GM12875 (cell line): ENCODE measurements around the gene LACRT.
A peak's percentile ranks its signal among the peaks of the same experiment; 100 is the strongest.
"Not testable (repeated sequence)": the region's sequence is repeated elsewhere in the genome, so short reads cannot be mapped to it uniquely, and the experiment has no call there.

ENCODE experiments used
- H3K4me3 ChIP-seq: one replicate; pipeline ENCODE4 v1.5.1; 2011; ENCODE audit warnings: low read depth, low read length, control low read depth
- TF ChIP-seq, protein P1 (sequence below): IDR thresholded peaks from 2 replicates; pipeline ENCODE4 v1.5.1; 2011; ENCODE audit warnings: low read depth, mild to moderate bottlenecking, control low read depth, inconsistent platforms, low read length, moderate library complexity, borderline replicate concordance; ENCODE audit not compliant: insufficient read depth

The LACRT gene, protein sequence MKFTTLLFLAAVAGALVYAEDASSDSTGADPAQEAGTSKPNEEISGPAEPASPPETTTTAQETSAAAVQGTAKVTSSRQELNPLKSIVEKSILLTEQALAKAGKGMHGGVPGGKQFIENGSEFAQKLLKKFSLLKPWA

DNA sequence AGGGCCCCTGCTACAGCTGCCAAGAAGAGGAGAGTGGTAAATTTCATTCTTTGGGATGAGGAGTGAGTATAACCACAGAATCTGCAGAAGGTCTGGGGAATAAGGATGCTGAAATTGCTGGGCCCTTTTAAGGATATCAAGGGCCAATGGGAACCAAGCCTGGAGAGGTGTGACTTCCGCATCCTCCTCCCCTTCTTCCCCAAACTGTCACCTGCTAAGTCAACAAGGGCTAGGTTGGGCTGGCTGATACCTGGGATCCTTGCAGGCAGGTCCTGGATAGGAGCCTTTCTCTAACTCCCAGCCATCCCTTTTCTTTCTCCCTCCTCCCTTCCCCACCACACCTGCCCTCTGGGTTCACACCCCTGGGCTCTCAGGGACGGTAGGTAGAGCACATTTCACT lies at the start of gene LACRT:
Gene LACRT, minus strand, starts transcription at position 101 of the 400 bp plus-strand sequence. Its CDS starts 54 bp downstream, at position 47.
- TF ChIP-seq, protein P1, sequence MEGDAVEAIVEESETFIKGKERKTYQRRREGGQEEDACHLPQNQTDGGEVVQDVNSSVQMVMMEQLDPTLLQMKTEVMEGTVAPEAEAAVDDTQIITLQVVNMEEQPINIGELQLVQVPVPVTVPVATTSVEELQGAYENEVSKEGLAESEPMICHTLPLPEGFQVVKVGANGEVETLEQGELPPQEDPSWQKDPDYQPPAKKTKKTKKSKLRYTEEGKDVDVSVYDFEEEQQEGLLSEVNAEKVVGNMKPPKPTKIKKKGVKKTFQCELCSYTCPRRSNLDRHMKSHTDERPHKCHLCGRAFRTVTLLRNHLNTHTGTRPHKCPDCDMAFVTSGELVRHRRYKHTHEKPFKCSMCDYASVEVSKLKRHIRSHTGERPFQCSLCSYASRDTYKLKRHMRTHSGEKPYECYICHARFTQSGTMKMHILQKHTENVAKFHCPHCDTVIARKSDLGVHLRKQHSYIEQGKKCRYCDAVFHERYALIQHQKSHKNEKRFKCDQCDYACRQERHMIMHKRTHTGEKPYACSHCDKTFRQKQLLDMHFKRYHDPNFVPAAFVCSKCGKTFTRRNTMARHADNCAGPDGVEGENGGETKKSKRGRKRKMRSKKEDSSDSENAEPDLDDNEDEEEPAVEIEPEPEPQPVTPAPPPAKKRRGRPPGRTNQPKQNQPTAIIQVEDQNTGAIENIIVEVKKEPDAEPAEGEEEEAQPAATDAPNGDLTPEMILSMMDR, result no peak
- H3K4me3 ChIP-seq, result no peak within 1 kb of the TSS

DNA sequence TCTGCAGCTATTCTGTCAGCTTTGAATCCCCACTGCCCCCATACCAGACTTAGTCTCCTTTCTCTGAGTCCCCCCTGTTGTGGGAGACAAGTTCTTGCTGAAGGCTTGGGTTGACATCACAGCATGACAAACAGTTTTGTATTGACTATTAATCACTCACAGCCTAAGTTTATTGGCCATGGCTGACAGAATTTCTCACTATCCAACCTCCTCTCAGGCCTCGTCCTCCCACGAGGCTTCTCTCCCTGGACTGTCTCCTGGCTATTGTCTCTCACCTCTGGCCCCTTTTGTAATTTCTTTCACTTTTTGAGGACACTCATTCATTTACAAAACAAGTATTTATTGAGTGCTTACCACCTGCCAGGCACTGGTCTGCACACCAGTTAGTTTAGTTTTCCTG lies 48.7 kb upstream of the LACRT start:
- no peak overlapping the region for H3K4me3 ChIP-seq
- TF ChIP-seq, protein P1, result no peak

DNA sequence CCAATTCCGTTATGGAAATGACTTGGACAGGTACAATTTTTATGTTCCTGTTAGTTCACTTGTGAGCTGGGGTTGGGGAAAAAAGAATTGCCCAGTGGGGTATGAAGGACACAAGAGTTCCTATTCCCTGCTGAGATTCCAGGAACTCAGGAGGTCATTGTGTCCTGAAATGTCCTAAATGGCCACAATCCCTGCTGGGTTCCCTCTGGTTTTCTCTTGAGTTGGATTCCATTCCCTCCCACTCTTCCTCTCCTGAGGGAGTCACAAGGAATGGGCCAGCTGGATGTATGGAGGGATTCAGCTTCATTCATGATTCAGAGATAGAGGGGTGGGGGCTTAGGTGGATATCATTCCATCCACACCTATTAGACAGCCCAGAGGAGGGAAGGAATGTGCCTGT lies 48.0 kb upstream of the LACRT start:
- no peak overlapping the region for H3K4me3 ChIP-seq
- TF ChIP-seq, protein P1, result no peak

DNA sequence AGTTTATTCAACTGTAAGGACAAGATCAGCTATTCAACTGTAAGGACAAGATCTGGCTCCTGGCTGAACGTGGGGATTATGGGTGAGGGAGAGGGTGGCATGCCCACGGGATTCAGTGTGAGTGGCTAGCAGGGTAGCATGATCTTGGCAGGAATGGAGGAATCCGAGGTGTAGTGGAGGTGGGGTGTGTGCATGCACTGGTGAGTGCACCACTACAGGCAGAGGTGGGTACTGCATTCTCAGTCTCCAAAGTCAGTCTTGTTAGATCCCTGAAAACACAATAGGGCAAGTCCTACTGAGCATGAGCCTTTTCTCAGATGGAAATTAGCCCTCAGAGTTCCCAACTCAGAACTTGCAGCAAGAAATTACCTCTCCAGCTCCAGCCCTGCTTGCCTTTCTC lies 45.7 kb upstream of the LACRT start:
- TF ChIP-seq, protein P1, result peak; percentile 82
- H3K4me3 ChIP-seq, result no peak overlapping the region

DNA sequence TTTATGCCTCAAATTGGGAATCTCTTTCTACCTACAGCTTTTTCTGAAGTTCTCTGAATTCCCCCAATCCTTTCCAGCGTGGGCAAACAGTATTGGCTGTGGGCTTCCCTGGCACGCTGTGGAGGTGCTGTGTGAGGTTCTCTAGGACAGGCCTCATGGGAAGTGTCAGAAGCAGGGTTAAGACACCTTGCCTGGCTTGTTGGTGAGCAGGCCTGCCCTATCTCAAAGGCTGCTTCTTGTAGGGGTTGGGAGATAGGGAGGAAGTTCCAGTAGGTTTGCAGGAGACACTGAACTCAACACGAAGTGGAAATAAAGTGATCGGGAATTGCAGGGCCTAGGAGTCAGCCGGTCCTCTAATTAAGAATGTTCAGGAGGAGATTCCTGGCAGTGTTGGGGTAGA lies 43.4 kb upstream of the LACRT start:
- H3K4me3 ChIP-seq, result no peak overlapping the region

DNA sequence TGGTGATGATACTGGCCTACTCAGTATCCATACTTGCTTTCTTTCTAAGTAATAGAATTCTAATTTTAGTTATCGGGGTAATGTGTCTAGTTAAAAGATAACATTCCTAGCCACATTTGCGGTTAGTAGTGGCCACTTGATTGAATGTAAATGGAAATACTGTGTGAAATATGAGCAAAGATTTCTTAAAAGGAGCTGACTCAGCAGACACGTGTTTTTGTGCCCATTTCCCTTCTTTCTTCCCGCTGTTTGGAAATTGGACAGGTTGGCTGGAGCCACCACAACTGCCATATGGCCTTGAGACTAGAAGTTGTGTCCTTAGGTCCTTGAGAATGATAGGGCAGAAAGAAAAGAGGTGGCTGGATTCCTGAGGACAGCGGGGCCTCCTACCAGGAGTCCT lies 33.2 kb upstream of the LACRT start:
- TF ChIP-seq, protein P1, result no peak
- no peak overlapping the region for H3K4me3 ChIP-seq

More for the DNA sequence above, 43.4 kb upstream of the LACRT start:
- TF ChIP-seq, protein P1, result no peak

DNA sequence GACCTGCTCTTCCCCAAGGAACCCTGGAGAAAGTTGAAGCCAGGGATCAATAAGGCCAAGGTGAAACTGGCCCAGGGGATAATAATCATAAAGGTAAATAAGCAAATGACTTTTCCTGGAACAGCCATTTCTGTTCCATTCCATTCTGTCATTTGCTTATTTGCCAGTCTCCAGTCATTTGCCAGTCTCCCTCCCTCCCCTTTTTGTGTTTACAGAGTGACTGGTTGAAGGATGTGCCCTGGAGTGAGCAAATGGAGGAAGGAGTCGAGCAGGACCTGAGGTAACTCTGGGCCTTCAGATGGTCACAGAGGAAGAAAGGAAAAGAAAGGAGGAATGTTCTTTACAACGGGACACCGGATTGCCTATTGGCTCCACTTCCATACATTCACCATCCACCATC lies 31.3 kb upstream of the LACRT start:
- TF ChIP-seq, protein P1, result no peak
- H3K4me3 ChIP-seq, result no peak overlapping the region

DNA sequence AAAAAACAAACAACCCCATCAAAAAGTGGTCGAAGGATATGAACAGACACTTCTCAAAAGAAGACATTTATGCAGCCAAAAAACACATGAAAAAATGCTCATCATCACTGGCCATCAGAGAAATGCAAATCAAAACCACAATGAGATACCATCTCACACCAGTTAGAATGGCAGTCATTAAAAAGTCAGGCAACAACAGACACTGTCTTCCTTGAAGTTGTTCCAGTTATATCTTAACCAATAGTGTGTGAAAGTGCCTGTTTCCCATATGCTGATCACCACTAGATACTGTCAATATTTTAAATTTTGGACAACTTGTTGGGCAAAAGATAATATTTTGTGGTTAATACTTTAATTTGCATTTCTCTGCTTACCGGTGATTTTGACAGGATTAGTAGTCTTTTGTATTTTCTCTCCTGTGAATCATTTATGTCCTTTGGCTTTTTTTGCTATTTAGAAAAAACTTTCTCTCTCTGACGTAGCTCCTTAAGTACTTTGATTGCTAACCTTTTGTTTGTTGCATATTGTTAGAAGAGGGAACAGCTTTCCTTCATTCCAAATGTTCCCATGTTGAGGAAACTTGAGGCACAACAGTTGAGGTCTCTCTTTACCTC lies 30.4 kb upstream of the LACRT start:
- H3K4me3 ChIP-seq, result not testable (repeated sequence)
